CD14-positive monocyte (primary cell): ENCODE data around the gene NARF. TPM values are rescaled to one million over a fixed set of nuclear protein-coding genes. Genes with fewer than 3 reads are reported as not detected.

Source experiments
- DNase-seq, 3 donors: peaks; one replicate each; pipeline ENCODE4 v3.0.0-alpha.2; 2011 to 2022
- H2AFZ ChIP-seq: 2 replicates; pipeline ENCODE4 v1.6.0; 2012; ENCODE audit warnings: mild to moderate bottlenecking, low read depth, low read length, inconsistent platforms; ENCODE audit not compliant: insufficient read depth, poor library complexity, severe bottlenecking
- H3K27ac ChIP-seq, 2 donors: 1 replicate in 1 of 2; 2 replicates in 1 of 2; pipeline ENCODE4 v1.5.1; 2012 to 2013; ENCODE audit warnings: low read length in 2 of 2, control low read depth in 1 of 2, inconsistent platforms in 1 of 2, low read depth in 1 of 2, mild to moderate bottlenecking in 1 of 2
- H3K27me3 ChIP-seq, 2 donors: one replicate each; pipeline versions ENCODE4 v1.6.0 to v1.6.1; 2011 to 2013; ENCODE audit warnings: low read length in 2 of 2; ENCODE audit not compliant: control insufficient read depth in 2 of 2, insufficient read depth in 2 of 2
- H3K36me3 ChIP-seq, 2 donors: replicated peaks in 1 of 2; 1 replicate in 1 of 2; 2 replicates in 1 of 2; pipeline versions ENCODE4 v1.5.1 to v1.6.1; 2012 to 2013; ENCODE audit warnings: low read length in 2 of 2, control low read depth in 1 of 2, inconsistent platforms in 1 of 2, mild to moderate bottlenecking in 1 of 2; ENCODE audit not compliant: insufficient read depth in 2 of 2, control insufficient read depth in 1 of 2
- H3K4me1 ChIP-seq, 2 donors: 1 replicate in 1 of 2; 2 replicates in 1 of 2; pipeline versions ENCODE4 v1.5.1 to v1.6.1; 2012 to 2013; ENCODE audit warnings: low read length in 2 of 2, control low read depth in 1 of 2, inconsistent platforms in 1 of 2, mild to moderate bottlenecking in 1 of 2, moderate library complexity in 1 of 2; ENCODE audit not compliant: insufficient read depth in 2 of 2, control insufficient read depth in 1 of 2
- H3K4me2 ChIP-seq: replicated peaks from 2 replicates; pipeline ENCODE3; 2012; ENCODE audit warnings: low read length, moderate library complexity, mild to moderate bottlenecking; ENCODE audit not compliant: poor library complexity, severe bottlenecking; ENCODE audit errors: extremely low read depth
- H3K4me3 ChIP-seq, 3 experiments: fragments of 200-600 bp in 1 of 3; sonication (generic) in 1 of 3; replicated peaks in 1 of 3; 1 replicate in 2 of 3; 2 replicates in 1 of 3; pipeline ENCODE4 v1.5.1; 2011 to 2013; ENCODE audit warnings: low read length in 3 of 3, mild to moderate bottlenecking in 3 of 3, control low read depth in 2 of 3, low read depth in 2 of 3, inconsistent platforms in 1 of 3, moderate library complexity in 1 of 3
- H3K79me2 ChIP-seq: 2 replicates; pipeline ENCODE4 v1.6.0; 2012; ENCODE audit warnings: mild to moderate bottlenecking, control low read depth, inconsistent platforms, low read length, moderate library complexity; ENCODE audit not compliant: insufficient read depth
- H3K9ac ChIP-seq: 2 replicates; pipeline ENCODE4 v1.6.0; 2017; ENCODE audit warnings: low read length, mild to moderate bottlenecking; ENCODE audit not compliant: insufficient read depth, poor library complexity, severe bottlenecking
- H3K9me3 ChIP-seq, 2 donors: replicated peaks in 1 of 2; 1 replicate in 1 of 2; 2 replicates in 1 of 2; pipeline versions ENCODE4 v1.5.1 to v1.6.1; 2012 to 2013; ENCODE audit warnings: low read length in 2 of 2, control low read depth in 1 of 2; ENCODE audit not compliant: control insufficient read depth in 1 of 2, insufficient read depth in 1 of 2
- H4K20me1 ChIP-seq: 2 replicates; pipeline ENCODE4 v1.6.0; 2012; ENCODE audit warnings: mild to moderate bottlenecking, low read length, control low read depth, moderate library complexity; ENCODE audit not compliant: insufficient read depth
- H3K27ac Mint-ChIP-seq, 7 donors: one replicate each; pipeline ENCODE4 v1.8.0; 2020; ENCODE audit warnings: mild to moderate bottlenecking in 7 of 7, mixed read lengths in 7 of 7, moderate library complexity in 6 of 7, inconsistent platforms in 2 of 7
- H3K27me3 Mint-ChIP-seq, 3 donors: one replicate each; pipeline ENCODE4 v1.8.0; 2021 to 2022; ENCODE audit warnings: low read depth in 3 of 3, mild to moderate bottlenecking in 3 of 3, mixed read lengths in 3 of 3, moderate library complexity in 3 of 3, inconsistent platforms in 1 of 3
- H3K36me3 Mint-ChIP-seq, 2 donors: one replicate each; pipeline ENCODE4 v1.8.0; 2020; ENCODE audit warnings: mixed read lengths in 2 of 2, inconsistent platforms in 1 of 2, mild to moderate bottlenecking in 1 of 2
- H3K4me1 Mint-ChIP-seq: one replicate; pipeline ENCODE4 v1.8.0; 2020; ENCODE audit warnings: mild to moderate bottlenecking, mixed read lengths
- H3K4me3 Mint-ChIP-seq, 2 donors: one replicate each; pipeline ENCODE4 v1.8.0; 2020; ENCODE audit warnings: mild to moderate bottlenecking in 2 of 2, mixed read lengths in 2 of 2, moderate library complexity in 1 of 2
- H3K9me3 Mint-ChIP-seq, 7 donors: one replicate each; pipeline ENCODE4 v1.8.0; 2020 to 2022; ENCODE audit warnings: mixed read lengths in 7 of 7, mild to moderate bottlenecking in 6 of 7, moderate library complexity in 6 of 7, inconsistent platforms in 2 of 7
- CTCF ChIP-seq: fragments of 200-600 bp; IDR thresholded peaks from one replicate; pipeline ENCODE4 v1.8.0; 2022; ENCODE audit warnings: antibody characterized with exemption, mild to moderate bottlenecking
- WGBS: methylation state at CpG from one replicate; pipeline ENCODE4 v1.1.5; 2013; ENCODE audit warnings: missing lambda C conversion rate; ENCODE audit not compliant: insufficient coverage; 5-methylcytosine and 5-hydroxymethylcytosine counted together
- intact Hi-C, 2 donors: fragments of 100-400 bp; cut with micrococcal nuclease; formaldehyde crosslinking; loops; one replicate each; pipeline versions ENCODE4 v1.15.0 to v1.15.1; 2023
- polyA plus RNA-seq, 3 donors: library from polyadenylated mRNA; depleted of rRNA in 1 of 3; unstranded in 2 of 3; stranded (reverse) in 1 of 3; fragments of 300-500 nt in 2 of 3; fragments of >200 nt in 1 of 3; fragmentation: Illumina TruSeq in 2 of 3; gene quantifications; 1 replicate in 2 of 3; 2 replicates in 1 of 3; pipeline ENCODE4 v1.2.3, GENCODE V29; 2012 to 2021

Gene NARF
- polyA plus RNA-seq, 3 donors: 91.2 to 101 (median 100) TPM

- H3K36me3 Mint-ChIP-seq: no peaks in the 10 kb centered on the region
- intact Hi-C loops: no loop called here
- no peak for DNase-seq
- TF ChIP-seq CTCF: no peak
- Histone ChIP-seq H2AFZ (no peak overlapping the region), H3K36me3 (no peaks in the 10 kb centered on the region), H3K79me2 (no peaks in the 10 kb centered on the region), H4K20me1 (no peaks in the 10 kb centered on the region), H3K9ac (no peak overlapping the region), H3K27me3 (no peaks in the 10 kb centered on the region), H3K9me3 (no peaks in the 10 kb centered on the region), H3K27ac (no peak overlapping the region), H3K4me2 (no peak overlapping the region), H3K4me3 (no peak overlapping the region), H3K4me1 (peaks cover 17 to 22% of the 10 kb centered on the region in 2 donors)
- no peaks in the 10 kb centered on the region for H3K9me3 Mint-ChIP-seq
- 96% methylated on average over 8 of the region's 8 CpGs for WGBS
- H3K4me1 Mint-ChIP-seq: peaks cover 16% of the 10 kb centered on the region
- no peak overlapping the region for H3K4me3 Mint-ChIP-seq
- H3K27me3 Mint-ChIP-seq: peaks cover 3 to 5% (median 4%) of the 10 kb centered on the region in 3 donors
- H3K27ac Mint-ChIP-seq: no peak overlapping the region
Measured at GRCh38 chr17:82502207-82502606, 43.7 kb downstream of the NARF start.

GRCh38 chr17:82503094-82503727 lies 44.7 kb downstream of the NARF start:
- Mint-ChIP-seq H3K9me3 (no peaks in the 10 kb centered on the region), H3K4me1 (peaks cover 10% of the 10 kb centered on the region), H3K36me3 (no peaks in the 10 kb centered on the region), H3K27me3 (peaks cover 3 to 4% (median 3%) of the 10 kb centered on the region in 3 donors), H3K4me3 (no peak overlapping the region), H3K27ac (no peak overlapping the region)
- H3K36me3 ChIP-seq: no peaks in the 10 kb centered on the region
- 91% methylated on average over 10 of the region's 12 CpGs for WGBS
- DNase-seq: no peak
- no peak overlapping the region for H3K27ac ChIP-seq
- H3K4me3 ChIP-seq: no peak overlapping the region
- H3K79me2 ChIP-seq: no peaks in the 10 kb centered on the region
- H3K4me1 ChIP-seq: peaks cover 9 to 13% of the 10 kb centered on the region in 2 donors
- no peaks in the 10 kb centered on the region for H3K9me3 ChIP-seq
- no peak overlapping the region for H3K4me2 ChIP-seq
- H3K9ac ChIP-seq: no peak overlapping the region
- H3K27me3 ChIP-seq: no peaks in the 10 kb centered on the region
- no peaks in the 10 kb centered on the region for H4K20me1 ChIP-seq
- intact Hi-C loops: no loop called here
- no peak for TF ChIP-seq CTCF
- no peak overlapping the region for H2AFZ ChIP-seq
